WTC11 (cell line): ENCODE data around the gene HOXB3.

ENCODE experiments used
- CTCF ChIP-seq: fragments of 200-600 bp; IDR thresholded peaks from 2 replicates; pipeline ENCODE4 v1.8.0; 2022; ENCODE audit warnings: antibody characterized with exemption
- NFATC4 ChIP-seq: fragments of 250-450 bp; sonication (Bioruptor Pico); IDR thresholded peaks from 2 replicates; pipeline ENCODE4 v1.9.0; 2021; ENCODE audit warnings: mild to moderate bottlenecking
- NFE2L1 ChIP-seq: sonication (generic); formaldehyde crosslinking; IDR thresholded peaks from 2 replicates; pipeline ENCODE4 v1.8.1; 2023; ENCODE audit warnings: missing genetic modification reagents
- USF2 ChIP-seq: sonication (generic); formaldehyde crosslinking; IDR thresholded peaks from 2 replicates; pipeline ENCODE4 v1.8.1; 2023; ENCODE audit warnings: mild to moderate bottlenecking, missing genetic modification reagents, moderate library complexity
- ZNF232 ChIP-seq: sonication (generic); formaldehyde crosslinking; IDR thresholded peaks from 2 replicates; pipeline ENCODE4 v1.8.0; 2022; ENCODE audit warnings: mild to moderate bottlenecking, missing genetic modification reagents
- TF ChIP-seq, protein P1 (sequence below): sonication (generic); formaldehyde crosslinking; IDR thresholded peaks from 2 replicates; pipeline ENCODE4 v1.8.1; 2023; ENCODE audit warnings: mild to moderate bottlenecking, moderate library complexity, missing genetic modification reagents

- no peak for TF ChIP-seq ZNF232 (CRISPR knock-in tag)
- no peak for TF ChIP-seq NFE2L1 (CRISPR knock-in tag)
- TF ChIP-seq NFATC4 (CRISPR knock-in tag) = no peak
- TF ChIP-seq USF2 = no peak
- TF ChIP-seq CTCF = no peak
- TF ChIP-seq, protein P1, sequence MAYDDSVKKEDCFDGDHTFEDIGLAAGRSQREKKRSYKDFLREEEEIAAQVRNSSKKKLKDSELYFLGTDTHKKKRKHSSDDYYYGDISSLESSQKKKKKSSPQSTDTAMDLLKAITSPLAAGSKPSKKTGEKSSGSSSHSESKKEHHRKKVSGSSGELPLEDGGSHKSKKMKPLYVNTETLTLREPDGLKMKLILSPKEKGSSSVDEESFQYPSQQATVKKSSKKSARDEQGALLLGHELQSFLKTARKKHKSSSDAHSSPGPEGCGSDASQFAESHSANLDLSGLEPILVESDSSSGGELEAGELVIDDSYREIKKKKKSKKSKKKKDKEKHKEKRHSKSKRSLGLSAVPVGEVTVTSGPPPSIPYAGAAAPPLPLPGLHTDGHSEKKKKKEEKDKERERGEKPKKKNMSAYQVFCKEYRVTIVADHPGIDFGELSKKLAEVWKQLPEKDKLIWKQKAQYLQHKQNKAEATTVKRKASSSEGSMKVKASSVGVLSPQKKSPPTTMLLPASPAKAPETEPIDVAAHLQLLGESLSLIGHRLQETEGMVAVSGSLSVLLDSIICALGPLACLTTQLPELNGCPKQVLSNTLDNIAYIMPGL = no peak
Observed at GRCh38 chr17:48611681-48612455, 21.8 kb upstream of the HOXB3 start.
